ENCODE data around the gene RALGAPB. TPM values are rescaled to one million over a fixed set of nuclear protein-coding genes. Genes with fewer than 3 reads are reported as not detected.

The RALGAPB gene
- total RNA-seq, 2 experiments from 2014 or later: 30.4 to 31.9 TPM

GRCh38 chr20:38610521-38610920 lies 137.9 kb downstream of the RALGAPB start:
- no peak for DNase-seq
- Mint-ChIP-seq H3K36me3 (ENCODE audit: low read depth) (no peaks in the 10 kb centered on the region), H3K4me3 (no peak overlapping the region), H3K27ac (no peak overlapping the region), H3K27me3 (peaks cover 59% of the 10 kb centered on the region), H3K9me3 (no peaks in the 10 kb centered on the region), H3K4me1 (ENCODE audit: low read depth) (no peaks in the 10 kb centered on the region)
- Histone ChIP-seq H3K36me3 (ENCODE audit: insufficient read depth, low read length) (no peaks in the 10 kb centered on the region), H3K27me3 (ENCODE audit: control insufficient read depth in 1 of 2, insufficient read depth in 2 of 2, low read length in 2 of 2) (peaks cover 0 to 10% of the 10 kb centered on the region in 2 experiments), H3K4me1 (ENCODE audit: insufficient read depth, low read length) (no peaks in the 10 kb centered on the region), H3K9me3 (ENCODE audit: control insufficient read depth in 1 of 2, insufficient read depth in 1 of 2, low read length in 2 of 2) (peaks cover 0 to 3% of the 10 kb centered on the region in 2 experiments), H3K4me3 (ENCODE audit: low read length) (no peak overlapping the region), H3K27ac (ENCODE audit: low read depth in 1 of 2, low read length in 2 of 2) (no peak overlapping the region)
- no peak for ATAC-seq (ENCODE audit: poor library complexity)
- TF ChIP-seq, protein P1, sequence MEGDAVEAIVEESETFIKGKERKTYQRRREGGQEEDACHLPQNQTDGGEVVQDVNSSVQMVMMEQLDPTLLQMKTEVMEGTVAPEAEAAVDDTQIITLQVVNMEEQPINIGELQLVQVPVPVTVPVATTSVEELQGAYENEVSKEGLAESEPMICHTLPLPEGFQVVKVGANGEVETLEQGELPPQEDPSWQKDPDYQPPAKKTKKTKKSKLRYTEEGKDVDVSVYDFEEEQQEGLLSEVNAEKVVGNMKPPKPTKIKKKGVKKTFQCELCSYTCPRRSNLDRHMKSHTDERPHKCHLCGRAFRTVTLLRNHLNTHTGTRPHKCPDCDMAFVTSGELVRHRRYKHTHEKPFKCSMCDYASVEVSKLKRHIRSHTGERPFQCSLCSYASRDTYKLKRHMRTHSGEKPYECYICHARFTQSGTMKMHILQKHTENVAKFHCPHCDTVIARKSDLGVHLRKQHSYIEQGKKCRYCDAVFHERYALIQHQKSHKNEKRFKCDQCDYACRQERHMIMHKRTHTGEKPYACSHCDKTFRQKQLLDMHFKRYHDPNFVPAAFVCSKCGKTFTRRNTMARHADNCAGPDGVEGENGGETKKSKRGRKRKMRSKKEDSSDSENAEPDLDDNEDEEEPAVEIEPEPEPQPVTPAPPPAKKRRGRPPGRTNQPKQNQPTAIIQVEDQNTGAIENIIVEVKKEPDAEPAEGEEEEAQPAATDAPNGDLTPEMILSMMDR (IDR thresholded peaks at IDR 0.05): no peak
- intact Hi-C loops (cut with DNase I, micrococcal nuclease): no loop called here
- CTCF ChIA-PET: no interaction called here
- POLR2A ChIA-PET: no interaction called here

DNA sequence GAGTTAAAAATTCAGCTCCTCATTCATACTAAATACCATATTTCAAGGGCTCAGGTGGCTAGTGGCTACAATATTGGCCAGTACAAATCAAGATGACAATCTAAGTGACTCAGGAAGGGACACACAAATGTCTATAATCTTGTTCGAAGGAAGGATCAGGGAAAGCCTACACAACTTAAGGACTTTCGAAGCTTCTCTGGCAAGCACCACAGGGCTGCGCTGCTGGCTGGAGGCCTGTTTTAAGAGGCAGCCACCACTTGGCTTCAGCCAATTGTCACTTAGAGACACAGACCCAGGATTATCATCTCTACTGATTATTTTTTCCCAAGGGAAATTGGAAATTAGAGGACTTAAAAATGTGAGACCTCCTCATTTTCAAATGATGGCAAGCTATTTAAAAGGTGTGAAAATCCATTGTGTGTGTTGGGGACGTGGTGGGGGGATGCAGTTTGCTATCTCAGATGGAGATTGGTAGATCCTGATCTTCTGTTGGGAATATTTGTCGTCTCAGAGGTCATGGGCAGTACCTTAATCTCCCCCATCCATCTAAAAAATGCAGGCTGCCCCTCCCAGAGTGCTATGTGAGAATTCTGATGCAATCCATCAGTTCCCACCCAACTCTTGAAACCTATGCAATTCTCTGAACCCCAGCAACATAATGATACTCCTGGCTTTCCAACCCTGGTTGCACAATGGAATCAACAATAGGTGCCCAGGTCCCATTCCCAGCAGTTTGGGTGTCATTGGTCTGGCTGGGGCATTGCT lies 140.3 kb downstream of the RALGAPB start:
- no peaks in the 10 kb centered on the region for H3K36me3 Mint-ChIP-seq (ENCODE audit: low read depth)
- no peaks in the 10 kb centered on the region for H3K4me1 ChIP-seq (ENCODE audit: insufficient read depth, low read length)
- peaks cover 0 to 8% of the 10 kb centered on the region in 2 experiments for H3K9me3 ChIP-seq (ENCODE audit: control insufficient read depth in 1 of 2, insufficient read depth in 1 of 2, low read length in 2 of 2)
- H3K4me1 Mint-ChIP-seq (ENCODE audit: low read depth): no peaks in the 10 kb centered on the region
- H3K27ac ChIP-seq (ENCODE audit: low read depth in 1 of 2, low read length in 2 of 2): no peak overlapping the region
- no peaks in the 10 kb centered on the region for H3K36me3 ChIP-seq (ENCODE audit: insufficient read depth, low read length)
- H3K9me3 Mint-ChIP-seq: no peaks in the 10 kb centered on the region
- ChIA-PET POLR2A (no interaction called here), CTCF (interaction anchor here (1.6 kb wide), 1 partner anchor 20 kb away, joined by 3 read pairs; no protein-coding TSS in a partner anchor)
- H3K4me3 Mint-ChIP-seq: no peak overlapping the region
- H3K4me3 ChIP-seq (ENCODE audit: low read length): no peak overlapping the region
- TF ChIP-seq, protein P1 (IDR thresholded peaks at IDR 0.05): no peak
- peaks cover 57% of the 10 kb centered on the region for H3K27me3 Mint-ChIP-seq
- H3K27ac Mint-ChIP-seq: no peak overlapping the region
- no peak for DNase-seq
- intact Hi-C loops (cut with DNase I, micrococcal nuclease): no loop called here
- H3K27me3 ChIP-seq (ENCODE audit: control insufficient read depth in 1 of 2, insufficient read depth in 2 of 2, low read length in 2 of 2): peaks cover 5 to 10% of the 10 kb centered on the region in 2 experiments
- ATAC-seq (ENCODE audit: poor library complexity): no peak

- H3K4me3 ChIP-seq (ENCODE audit: low read length): no peak overlapping the region
- no peaks in the 10 kb centered on the region for H3K4me1 Mint-ChIP-seq (ENCODE audit: low read depth)
- H3K27ac Mint-ChIP-seq: no peak overlapping the region
- no peaks in the 10 kb centered on the region for H3K36me3 ChIP-seq (ENCODE audit: insufficient read depth, low read length)
- TF ChIP-seq, protein P1 (IDR thresholded peaks at IDR 0.05): no peak
- no peak overlapping the region for H3K27ac ChIP-seq (ENCODE audit: low read depth in 1 of 2, low read length in 2 of 2)
- intact Hi-C loops (cut with DNase I, micrococcal nuclease): no loop called here
- no peak overlapping the region for H3K4me3 Mint-ChIP-seq
- ChIA-PET CTCF (no interaction called here), POLR2A (no interaction called here)
- no peaks in the 10 kb centered on the region for H3K36me3 Mint-ChIP-seq (ENCODE audit: low read depth)
- no peak for ATAC-seq (ENCODE audit: poor library complexity)
- H3K27me3 Mint-ChIP-seq: peaks cover 61% of the 10 kb centered on the region
- H3K27me3 ChIP-seq (ENCODE audit: control insufficient read depth in 1 of 2, insufficient read depth in 2 of 2, low read length in 2 of 2): peaks cover 5 to 11% of the 10 kb centered on the region in 2 experiments
- H3K9me3 ChIP-seq (ENCODE audit: control insufficient read depth in 1 of 2, insufficient read depth in 1 of 2, low read length in 2 of 2): peaks cover 0 to 8% of the 10 kb centered on the region in 2 experiments
- H3K9me3 Mint-ChIP-seq: no peaks in the 10 kb centered on the region
- H3K4me1 ChIP-seq (ENCODE audit: insufficient read depth, low read length): no peaks in the 10 kb centered on the region
- DNase-seq: no peak
Measured at GRCh38 chr20:38615283-38615682, 142.6 kb downstream of the RALGAPB start.

Measured in CD4-positive, alpha-beta T cell (primary cell).